HepG2 (cell line): ENCODE data around the gene CLPTM1. TPM values are rescaled to one million over a fixed set of nuclear protein-coding genes. Genes with fewer than 3 reads are reported as not detected.

Experiments
- CCDC6 ChIP-seq: sonication (generic); formaldehyde crosslinking; IDR thresholded peaks from 2 replicates; pipeline ENCODE4 v1.8.1; 2022; ENCODE audit warnings: mild to moderate bottlenecking, missing genetic modification reagents, moderate library complexity
- DR1 ChIP-seq: sonication (generic); formaldehyde crosslinking; IDR thresholded peaks from 2 replicates; pipeline ENCODE4 v1.8.0; 2021; ENCODE audit warnings: mild to moderate bottlenecking, missing genetic modification reagents, inconsistent platforms
- FLYWCH1 ChIP-seq: sonication (generic); formaldehyde crosslinking; IDR thresholded peaks from 2 replicates; pipeline ENCODE4 v1.8.1; 2023; ENCODE audit warnings: mild to moderate bottlenecking, missing genetic modification reagents
- GTF2F1 ChIP-seq: fragments of 150-350 bp; IDR thresholded peaks from 2 replicates; pipeline ENCODE4 v1.6.1; 2014; ENCODE audit warnings: low read length
- HNRNPK ChIP-seq: fragments of 200-400 bp; formaldehyde crosslinking; IDR thresholded peaks from 2 replicates; pipeline ENCODE4 v1.6.1; 2018; ENCODE audit warnings: low read length, low read depth, moderate library complexity, mild to moderate bottlenecking; ENCODE audit not compliant: poor library complexity, severe bottlenecking
- HOXA5 ChIP-seq: sonication (generic); formaldehyde crosslinking; IDR thresholded peaks from 2 replicates; pipeline ENCODE4 v1.4.0; 2020; ENCODE audit warnings: missing genetic modification reagents
- KDM1A ChIP-seq: IDR thresholded peaks from 2 replicates; pipeline ENCODE4 v1.6.1; 2016; ENCODE audit warnings: missing compliant biosample characterization
- KLF16 ChIP-seq, 2 experiments: sonication (generic) in 1 of 2; formaldehyde crosslinking in 1 of 2; IDR thresholded peaks; 2 replicates each; pipeline versions ENCODE4 v1.6.1 to v1.8.0; 2016 to 2023; ENCODE audit warnings: missing genetic modification reagents in 2 of 2, missing compliant biosample characterization in 1 of 2
- MYPOP ChIP-seq: sonication (generic); formaldehyde crosslinking; IDR thresholded peaks from 2 replicates; pipeline ENCODE4 v1.8.1; 2023; ENCODE audit warnings: mild to moderate bottlenecking, moderate library complexity, missing genetic modification reagents
- PHF8 ChIP-seq: sonication (generic); formaldehyde crosslinking; IDR thresholded peaks from 2 replicates; pipeline ENCODE4 v1.5.0; 2020; ENCODE audit warnings: missing genetic modification reagents
- RCOR2 ChIP-seq: IDR thresholded peaks from 2 replicates; pipeline ENCODE4 v1.6.1; 2016; ENCODE audit warnings: missing biosample characterization, missing genetic modification reagents
- SPEN ChIP-seq: sonication (generic); formaldehyde crosslinking; IDR thresholded peaks from 2 replicates; pipeline ENCODE4 v1.5.1; 2020; ENCODE audit warnings: low read depth, mild to moderate bottlenecking, missing genetic modification reagents
- TAF1 ChIP-seq: sonication (generic); formaldehyde crosslinking; IDR thresholded peaks from 2 replicates; pipeline ENCODE4 v1.4.0; 2020; ENCODE audit warnings: missing genetic modification reagents
- TFE3 ChIP-seq: IDR thresholded peaks from 2 replicates; pipeline ENCODE4 v1.6.1; 2016
- YEATS2 ChIP-seq: sonication (generic); formaldehyde crosslinking; IDR thresholded peaks from 2 replicates; pipeline ENCODE4 v1.4.0; 2020; ENCODE audit warnings: missing genetic modification reagents, borderline replicate concordance
- ZBTB7A ChIP-seq: sonication (generic); formaldehyde crosslinking; IDR thresholded peaks from 2 replicates; pipeline ENCODE4 v1.8.0; 2022; ENCODE audit warnings: mild to moderate bottlenecking, missing genetic modification reagents
- ZFP37 ChIP-seq: sonication (generic); formaldehyde crosslinking; IDR thresholded peaks from 2 replicates; pipeline ENCODE4 v1.4.0; 2020; ENCODE audit warnings: missing genetic modification reagents, borderline replicate concordance
- ZNF224 ChIP-seq: sonication (generic); formaldehyde crosslinking; IDR thresholded peaks from 2 replicates; pipeline ENCODE4 v1.5.0; 2020; ENCODE audit warnings: mild to moderate bottlenecking, missing genetic modification reagents
- ZNF687 ChIP-seq: sonication (generic); formaldehyde crosslinking; IDR thresholded peaks from 2 replicates; pipeline ENCODE4 v1.5.1; 2020; ENCODE audit warnings: mild to moderate bottlenecking, missing genetic modification reagents, moderate library complexity
- ZNF710 ChIP-seq: sonication (generic); formaldehyde crosslinking; IDR thresholded peaks from 2 replicates; pipeline ENCODE4 v1.5.0; 2020; ENCODE audit warnings: mild to moderate bottlenecking, missing genetic modification reagents, borderline replicate concordance
- polyA plus RNA-seq, 8 experiments: library from polyadenylated mRNA; depleted of rRNA in 3 of 8; stranded (reverse) in 7 of 8; unstranded in 1 of 8; fragments of >200 nt; fragmentation: Illumina TruSeq in 4 of 8; extraction: Trizol in 4 of 8; gene quantifications; 2 replicates each; pipeline versions ENCODE4 v1.2.1 to v1.2.3, GENCODE V29; 2011 to 2016; ENCODE audit warnings: low read depth in 4 of 8, missing spikeins in 1 of 8, mixed read lengths in 1 of 8; ENCODE audit not compliant: insufficient read depth in 1 of 8
- total RNA-seq, 5 experiments: library from RNA; depleted of rRNA; stranded (reverse); fragments of >200 nt; fragmentation: Illumina TruSeq; extraction: Trizol; gene quantifications; 2 replicates each; pipeline ENCODE4 v1.2.3, GENCODE V29; 2016; ENCODE audit warnings: low read depth in 1 of 5

The CLPTM1 gene
- total and polyA plus RNA-seq, 2 of the 13 experiments (the other 11 are each of a cell fraction or from before 2014, with no cell fraction given): 34.9 to 42.8 TPM

GRCh38 chr19:45038931-45039893, 84.0 kb downstream of the CLPTM1 start, which contains the start of gene CLASRP (continued):
- TF ChIP-seq ZBTB7A (0 out of 2 replicates have a peak, but pooled peaks have one; percentile 35), DR1 (CRISPR knock-in tag) (peak; percentile 82), GTF2F1 (no peak), ZNF710 (CRISPR knock-in tag) (no peak), TFE3 (no peak; the same call in 1 of the 2 replicates), RCOR2 (CRISPR knock-in tag) (no peak), PHF8 (CRISPR knock-in tag) (peak; percentile 99), SPEN (CRISPR knock-in tag) (peak; percentile 89), ZNF224 (CRISPR knock-in tag) (0 out of 2 replicates have a peak, but pooled peaks have one; percentile 54), FLYWCH1 (CRISPR knock-in tag) (0 out of 2 replicates have a peak, but pooled peaks have one; percentile 61), KLF16 (CRISPR knock-in tag; IDR thresholded peaks at IDR 0.05) (peak in 1 of 2 experiments; percentile 85; a peak in 2 of 4 replicates), ZFP37 (0 out of 2 replicates have a peak, but pooled peaks have one; percentile 23), KDM1A (CRISPR knock-in tag) (no peak), ZNF687 (CRISPR knock-in tag) (peak; percentile 84), CCDC6 (CRISPR knock-in tag) (no peak; the same call in 1 of the 2 replicates), MYPOP (CRISPR knock-in tag) (no peak), HOXA5 (CRISPR knock-in tag) (peak; percentile 88), TAF1 (CRISPR knock-in tag) (peak; percentile 89), YEATS2 (CRISPR knock-in tag) (peak; percentile 89), HNRNPK (peak; percentile 84)
